Measurements from ENCODE around the gene PRCC. TPM values are rescaled to one million over a fixed set of nuclear protein-coding genes. Genes with fewer than 3 reads are reported as not detected.

The PRCC gene
- polyA plus RNA-seq, 1 donor (not counting 4 experiments of a cell fraction or from before 2014, with no cell fraction given), result 40.4 TPM

- FAIRE-seq, result peak; percentile 17
- Histone ChIP-seq H2AFZ (ENCODE audit: control insufficient read depth, low read length) (no peak overlapping the region), H3K36me3 (ENCODE audit: control insufficient read depth in 2 of 2, extremely low read depth in 1 of 2, insufficient read depth in 2 of 2, low read length in 2 of 2) (no peaks in the 10 kb centered on the region), H3K4me1 (ENCODE audit: control insufficient read depth, extremely low read depth, insufficient read depth, low read length) (no peaks in the 10 kb centered on the region), H4K20me1 (ENCODE audit: control insufficient read depth, extremely low read depth, insufficient read depth, low read length) (peaks cover 2% of the 10 kb centered on the region), H3K4me2 (ENCODE audit: control insufficient read depth, extremely low read depth, insufficient read depth, low read depth, low read length) (no peak overlapping the region), H3K27me3 (ENCODE audit: control insufficient read depth, extremely low read depth, insufficient read depth, low read length) (peaks cover 55% of the 10 kb centered on the region), H3K9ac (ENCODE audit: control insufficient read depth, extremely low read depth, insufficient read depth, low read length) (no peak overlapping the region), H3K27ac (ENCODE audit: control insufficient read depth, insufficient read depth, low read length) (no peak overlapping the region), H3K79me2 (ENCODE audit: control insufficient read depth, insufficient read depth, low read length) (no peaks in the 10 kb centered on the region), H3K4me3 (ENCODE audit: control insufficient read depth in 2 of 3, extremely low read depth in 1 of 3, insufficient read depth in 2 of 3, low read depth in 1 of 3, low read length in 3 of 3) (no peak overlapping the region), H3K9me3 (ENCODE audit: control insufficient read depth, low read depth, low read length) (no peaks in the 10 kb centered on the region), H3K9me1 (ENCODE audit: control insufficient read depth, extremely low read depth, insufficient read depth, low read length) (no peaks in the 10 kb centered on the region)
- dilution Hi-C loops (cut with MboI; ENCODE audit: extremely low pct_ligation_motif_present, low sequenced_read_pairs), result no loop called here
- no peak for DNase-seq (ENCODE audit: low read depth, low spot score)
- TF ChIP-seq EZH2 (IDR thresholded peaks at IDR 0.05; ENCODE audit: low read length), result no peak
- TF ChIP-seq, protein P1, sequence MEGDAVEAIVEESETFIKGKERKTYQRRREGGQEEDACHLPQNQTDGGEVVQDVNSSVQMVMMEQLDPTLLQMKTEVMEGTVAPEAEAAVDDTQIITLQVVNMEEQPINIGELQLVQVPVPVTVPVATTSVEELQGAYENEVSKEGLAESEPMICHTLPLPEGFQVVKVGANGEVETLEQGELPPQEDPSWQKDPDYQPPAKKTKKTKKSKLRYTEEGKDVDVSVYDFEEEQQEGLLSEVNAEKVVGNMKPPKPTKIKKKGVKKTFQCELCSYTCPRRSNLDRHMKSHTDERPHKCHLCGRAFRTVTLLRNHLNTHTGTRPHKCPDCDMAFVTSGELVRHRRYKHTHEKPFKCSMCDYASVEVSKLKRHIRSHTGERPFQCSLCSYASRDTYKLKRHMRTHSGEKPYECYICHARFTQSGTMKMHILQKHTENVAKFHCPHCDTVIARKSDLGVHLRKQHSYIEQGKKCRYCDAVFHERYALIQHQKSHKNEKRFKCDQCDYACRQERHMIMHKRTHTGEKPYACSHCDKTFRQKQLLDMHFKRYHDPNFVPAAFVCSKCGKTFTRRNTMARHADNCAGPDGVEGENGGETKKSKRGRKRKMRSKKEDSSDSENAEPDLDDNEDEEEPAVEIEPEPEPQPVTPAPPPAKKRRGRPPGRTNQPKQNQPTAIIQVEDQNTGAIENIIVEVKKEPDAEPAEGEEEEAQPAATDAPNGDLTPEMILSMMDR (optimal IDR thresholded peaks at IDR 0.05 in 1 of 3, IDR thresholded peaks at IDR 0.05 in 1 of 3, conservative IDR thresholded peaks at IDR 0.05 in 1 of 3; ENCODE audit: extremely low read depth in 1 of 3, insufficient read depth in 2 of 3, low read length in 3 of 3), result peak; percentile 86 to 92 (median 87)
Measured at GRCh38 chr1:156838972-156839371, 71.6 kb downstream of the PRCC start.

DNA sequence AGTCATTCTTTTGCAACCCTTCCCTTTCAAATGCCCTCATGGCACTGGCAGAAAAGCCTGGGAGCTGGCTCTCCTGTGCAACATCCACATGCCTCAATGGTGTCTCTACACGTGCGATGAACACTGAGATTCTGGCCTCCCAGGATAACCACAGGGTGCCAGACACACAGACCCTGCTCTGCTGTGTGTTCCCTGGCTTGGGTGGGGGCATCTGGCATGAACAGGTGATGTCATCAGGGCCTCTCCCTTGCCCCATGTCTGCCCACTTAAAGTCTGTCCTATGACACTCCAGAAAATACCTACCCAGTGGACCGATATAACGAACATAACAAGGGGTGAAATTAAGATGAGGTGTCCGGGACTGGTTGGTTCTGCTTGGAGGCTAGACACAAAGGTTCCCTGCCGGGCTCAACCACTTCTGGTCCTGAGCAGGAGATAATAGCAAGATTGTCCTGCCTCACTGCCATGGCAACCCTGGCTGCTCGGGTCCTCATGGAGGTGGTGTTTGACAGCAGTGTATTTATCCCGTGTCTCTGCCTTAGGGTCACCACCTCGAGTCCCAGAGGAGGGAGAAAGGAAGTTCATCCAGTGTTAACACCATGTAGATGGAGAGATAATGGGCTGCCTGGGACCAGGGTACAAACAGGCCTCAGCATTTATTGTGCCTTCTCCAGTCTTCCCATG is 72.2 kb downstream of the PRCC start:
- Histone ChIP-seq H3K9me3 (ENCODE audit: control insufficient read depth, low read depth, low read length) (no peaks in the 10 kb centered on the region), H3K9ac (ENCODE audit: control insufficient read depth, extremely low read depth, insufficient read depth, low read length) (no peak overlapping the region), H3K4me1 (ENCODE audit: control insufficient read depth, extremely low read depth, insufficient read depth, low read length) (no peaks in the 10 kb centered on the region), H4K20me1 (ENCODE audit: control insufficient read depth, extremely low read depth, insufficient read depth, low read length) (peaks cover 2% of the 10 kb centered on the region), H3K79me2 (ENCODE audit: control insufficient read depth, insufficient read depth, low read length) (no peaks in the 10 kb centered on the region), H3K36me3 (ENCODE audit: control insufficient read depth in 2 of 2, extremely low read depth in 1 of 2, insufficient read depth in 2 of 2, low read length in 2 of 2) (no peaks in the 10 kb centered on the region), H3K9me1 (ENCODE audit: control insufficient read depth, extremely low read depth, insufficient read depth, low read length) (no peaks in the 10 kb centered on the region), H2AFZ (ENCODE audit: control insufficient read depth, low read length) (no peak overlapping the region), H3K27me3 (ENCODE audit: control insufficient read depth, extremely low read depth, insufficient read depth, low read length) (peaks cover 55% of the 10 kb centered on the region), H3K4me2 (ENCODE audit: control insufficient read depth, extremely low read depth, insufficient read depth, low read depth, low read length) (no peak overlapping the region), H3K4me3 (ENCODE audit: control insufficient read depth in 2 of 3, extremely low read depth in 1 of 3, insufficient read depth in 2 of 3, low read depth in 1 of 3, low read length in 3 of 3) (no peak overlapping the region), H3K27ac (ENCODE audit: control insufficient read depth, insufficient read depth, low read length) (no peak overlapping the region)
- TF ChIP-seq, protein P1 (optimal IDR thresholded peaks at IDR 0.05 in 1 of 3, IDR thresholded peaks at IDR 0.05 in 1 of 3, conservative IDR thresholded peaks at IDR 0.05 in 1 of 3; ENCODE audit: extremely low read depth in 1 of 3, insufficient read depth in 2 of 3, low read length in 3 of 3), result no peak
- no peak for TF ChIP-seq EZH2 (IDR thresholded peaks at IDR 0.05; ENCODE audit: low read length)
- dilution Hi-C loops (cut with MboI; ENCODE audit: extremely low pct_ligation_motif_present, low sequenced_read_pairs), result no loop called here
- FAIRE-seq (no peak), DNase-seq (ENCODE audit: low read depth, low spot score) (no peak)

All from keratinocyte (primary cell).